GM19438 (cell line): Measurements from ENCODE around the gene IL17REL.
"Not testable (repeated sequence)": the region's sequence is repeated elsewhere in the genome, so short reads cannot be mapped to it uniquely, and the experiment has no call there.

Experiments
- ATAC-seq: cut with Tn5 transposase; IDR thresholded peaks from one replicate; pipeline ENCODE4 v1.9.1; 2021; ENCODE audit warnings: low read depth; ENCODE audit not compliant: unreplicated experiment

The IL17REL gene

DNA sequence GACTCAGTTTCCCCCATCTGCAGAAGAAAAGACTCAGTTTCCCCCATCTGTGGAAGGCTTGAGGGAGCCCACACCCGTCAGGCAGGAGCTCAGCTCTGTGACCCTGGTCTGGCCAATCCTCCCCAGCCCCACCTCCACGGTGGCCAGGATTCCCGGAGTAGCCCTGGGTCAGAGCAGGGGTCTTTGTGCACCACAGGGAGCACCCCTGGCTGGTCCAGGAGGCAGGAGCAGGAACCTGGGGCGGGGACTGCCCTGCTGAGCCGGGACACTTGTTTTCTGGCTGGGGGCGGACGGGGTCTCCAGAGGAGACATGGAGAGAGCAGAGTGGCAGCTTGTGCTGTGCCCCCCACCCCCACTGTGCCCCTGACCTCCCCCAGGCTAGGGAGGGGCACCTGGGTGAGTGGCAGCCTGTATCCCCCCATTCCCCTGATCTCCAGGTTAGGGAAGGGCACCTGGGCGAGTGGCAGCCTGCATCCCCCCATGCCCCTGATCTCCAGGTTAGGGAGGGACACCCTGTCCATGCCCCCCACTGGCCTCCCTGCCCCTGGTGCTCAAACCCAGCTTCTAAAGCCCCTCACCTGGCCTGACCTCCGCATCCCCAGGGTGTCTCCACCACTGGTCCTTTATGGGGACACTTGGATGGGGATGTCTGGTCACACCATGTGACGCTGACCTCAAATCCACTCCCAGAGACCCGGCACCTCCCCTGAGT lies 18.8 kb downstream of the IL17REL start:
- no peak for ATAC-seq

DNA sequence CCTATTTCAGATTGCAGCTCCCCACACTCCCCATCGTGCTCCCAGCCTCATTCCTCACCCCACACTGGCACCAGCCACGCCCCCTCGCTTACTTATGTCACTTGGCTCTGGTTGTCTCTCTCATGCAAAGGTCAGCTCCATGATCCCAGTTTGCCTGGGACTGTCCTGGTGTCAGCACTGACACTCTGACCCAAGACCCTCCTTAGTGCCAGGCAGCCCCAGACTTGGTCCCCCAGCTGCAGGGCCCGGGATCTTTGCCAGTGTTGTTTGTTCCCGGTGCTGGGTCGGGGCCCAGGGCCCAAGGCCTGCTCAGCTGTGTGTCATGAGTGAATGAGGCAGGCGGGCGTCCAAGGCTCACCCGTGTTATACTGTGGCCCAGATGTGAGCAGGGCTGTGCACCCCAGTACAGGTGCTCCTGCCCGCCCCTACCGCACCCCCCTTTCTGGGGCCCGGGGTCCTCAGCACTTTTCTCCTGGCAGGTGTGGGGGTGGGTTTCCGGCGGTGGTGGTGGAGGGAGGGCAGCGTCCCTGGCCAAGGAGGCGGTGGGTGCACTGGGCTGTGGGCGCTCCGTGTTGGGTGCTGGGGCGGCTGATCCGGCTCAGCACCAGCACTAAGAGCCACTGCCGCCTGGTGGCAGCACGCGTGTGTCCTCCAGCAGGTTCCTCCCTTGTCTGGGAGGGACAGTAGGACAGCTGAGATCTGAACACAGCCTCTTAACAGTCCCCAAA lies 19.5 kb downstream of the IL17REL start:
- ATAC-seq: no peak

DNA sequence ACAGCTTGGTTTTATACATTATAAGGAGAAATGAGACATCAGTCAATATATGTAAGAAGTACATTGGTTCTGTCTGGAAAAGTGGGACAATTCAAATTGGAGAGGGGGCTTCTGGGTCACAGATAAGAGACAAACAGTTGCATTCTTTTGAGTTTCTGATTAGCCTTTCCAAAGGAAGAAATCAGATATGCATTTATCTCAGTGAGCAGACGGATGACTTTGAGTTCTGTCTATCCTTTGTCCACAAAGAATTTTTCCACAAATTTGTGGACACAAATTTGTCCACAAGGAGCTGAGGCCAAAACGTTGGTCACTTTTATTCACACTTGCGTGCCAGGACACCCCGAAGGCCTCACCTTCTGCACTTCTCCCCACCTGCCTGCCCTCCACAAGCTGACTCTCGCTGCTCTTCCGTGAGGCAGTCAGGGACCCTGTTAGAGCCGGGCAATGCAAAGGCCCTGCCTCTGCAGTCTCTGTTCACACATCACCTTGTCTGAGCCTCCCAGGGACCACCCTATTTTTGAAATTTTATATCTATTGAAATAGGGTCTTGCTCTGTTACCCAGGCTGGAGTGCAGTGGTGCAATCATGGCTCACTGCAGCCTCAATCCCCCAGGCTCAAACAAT lies 20.5 kb downstream of the IL17REL start:
- no peak for ATAC-seq

DNA sequence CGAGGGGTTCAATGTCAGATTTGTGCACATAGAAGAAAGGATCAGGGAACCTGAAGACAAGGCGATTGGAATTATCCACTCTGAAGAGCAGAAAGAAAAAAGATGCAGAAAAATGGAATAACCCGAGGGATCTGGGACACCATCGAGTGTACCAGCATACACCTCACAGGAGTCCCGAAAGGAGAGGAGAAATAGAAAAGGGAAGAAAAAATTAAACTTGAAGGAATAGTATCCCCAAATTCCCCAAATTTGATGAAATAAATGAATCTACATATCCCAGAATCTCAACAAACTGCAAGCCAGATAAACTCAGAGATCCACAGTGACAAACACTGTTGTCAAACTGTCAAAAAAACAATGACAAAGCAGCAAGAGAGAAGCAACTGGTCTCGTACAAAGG lies 21.4 kb downstream of the IL17REL start:
- ATAC-seq: no peak

DNA sequence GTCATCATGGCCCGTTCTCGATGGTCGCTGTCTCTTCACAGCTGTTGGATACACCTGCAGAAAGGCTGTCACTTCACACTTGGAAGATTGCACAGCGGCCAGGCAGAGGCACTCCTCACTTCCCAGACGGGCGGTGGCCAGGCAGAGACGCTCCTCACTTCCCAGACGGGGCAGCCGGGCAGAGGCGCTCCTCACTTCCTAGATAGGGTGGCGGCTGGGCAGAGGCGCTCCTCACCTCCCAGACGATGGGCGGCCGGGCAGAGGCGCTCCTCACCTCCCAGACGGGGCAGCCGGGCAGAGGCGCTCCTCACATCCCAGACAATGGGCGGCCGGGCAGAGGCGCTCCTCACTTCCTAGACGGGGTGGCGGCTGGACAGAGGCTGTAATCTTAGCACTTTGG lies 22.7 kb downstream of the IL17REL start:
- not testable (repeated sequence) for ATAC-seq

DNA sequence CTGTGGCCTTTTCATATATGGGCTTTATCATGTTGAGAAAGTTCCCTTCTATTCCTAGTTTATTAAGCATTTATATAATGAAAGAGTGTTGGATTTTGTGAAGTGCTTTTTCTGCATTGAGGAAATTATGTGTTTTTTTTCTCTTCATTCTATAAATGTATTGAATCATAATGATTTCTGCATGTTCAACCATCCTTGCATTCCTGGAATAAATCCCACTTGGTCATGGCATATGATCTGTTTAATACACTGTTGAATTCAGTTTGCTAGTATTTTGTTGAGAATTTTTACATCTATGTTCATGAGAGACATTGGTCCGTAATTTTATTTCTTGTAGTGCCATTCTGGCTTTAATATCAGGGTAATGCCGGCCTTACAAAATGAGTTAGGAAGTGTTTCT lies 26.2 kb downstream of the IL17REL start:
- ATAC-seq: no peak

DNA sequence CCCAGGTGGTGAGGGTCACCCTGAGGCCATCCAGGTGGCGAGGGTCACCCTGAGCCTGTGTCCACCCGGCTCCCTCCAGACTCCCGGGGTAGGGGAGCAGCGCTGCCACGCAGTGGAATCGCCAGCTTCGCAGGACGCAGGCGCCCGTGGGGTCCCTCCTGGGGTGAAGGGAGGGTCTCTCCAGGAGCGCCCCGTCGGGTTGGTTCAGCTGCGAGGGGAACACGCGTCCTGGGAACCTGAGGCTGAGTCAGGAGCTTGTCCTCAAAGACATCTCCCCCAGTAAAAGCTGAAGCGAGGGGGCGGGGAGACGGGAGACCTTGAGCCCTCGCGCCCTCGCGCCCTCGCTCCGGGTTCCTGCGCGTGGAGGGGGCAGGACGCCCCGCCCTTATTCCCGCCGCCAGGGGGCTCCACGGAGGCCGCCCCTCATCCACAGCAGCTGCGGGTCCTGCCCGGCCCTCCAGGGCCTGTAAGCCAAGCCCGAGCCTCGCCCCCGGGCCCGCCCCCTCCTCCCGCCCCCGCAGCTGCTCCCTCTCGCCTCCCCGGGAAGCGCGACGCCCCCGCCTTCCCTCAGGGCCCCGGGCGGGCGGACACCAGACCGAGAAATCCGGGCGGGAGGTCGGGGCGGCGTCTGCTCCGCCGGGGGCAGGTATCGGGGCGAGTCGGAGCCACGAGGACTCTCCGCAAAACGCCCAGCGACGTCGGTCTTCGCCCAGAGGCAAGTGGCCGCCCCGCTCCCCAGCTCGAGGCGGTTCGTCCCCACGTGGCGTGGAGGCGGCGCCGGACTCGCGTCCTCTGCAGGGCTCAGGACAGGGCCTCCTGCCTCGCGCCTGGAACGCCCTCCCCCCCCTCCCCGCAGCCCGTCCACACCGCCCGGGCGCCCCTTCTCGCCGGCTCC lies 29.2 kb downstream of the IL17REL start:
- no peak for ATAC-seq

DNA sequence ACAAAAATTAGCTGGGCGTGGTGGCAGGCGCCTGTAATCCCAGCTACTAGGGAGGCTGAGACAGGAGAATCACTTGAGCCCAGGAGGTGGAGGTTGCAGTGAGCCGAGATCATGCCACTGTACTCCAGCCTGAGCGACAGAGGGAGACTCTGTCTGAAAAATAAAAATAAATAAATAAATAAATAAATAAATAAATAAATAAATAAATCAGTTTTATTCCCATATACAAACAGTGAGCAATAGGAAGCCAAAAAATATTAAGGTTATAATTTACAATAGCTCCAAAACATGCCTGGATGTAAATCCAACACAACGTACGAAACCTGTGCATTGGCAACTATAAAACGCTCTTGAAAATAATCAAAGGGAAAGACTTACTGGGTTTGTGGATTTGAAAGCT lies 30.8 kb downstream of the IL17REL start:
- ATAC-seq: not testable (repeated sequence)

DNA sequence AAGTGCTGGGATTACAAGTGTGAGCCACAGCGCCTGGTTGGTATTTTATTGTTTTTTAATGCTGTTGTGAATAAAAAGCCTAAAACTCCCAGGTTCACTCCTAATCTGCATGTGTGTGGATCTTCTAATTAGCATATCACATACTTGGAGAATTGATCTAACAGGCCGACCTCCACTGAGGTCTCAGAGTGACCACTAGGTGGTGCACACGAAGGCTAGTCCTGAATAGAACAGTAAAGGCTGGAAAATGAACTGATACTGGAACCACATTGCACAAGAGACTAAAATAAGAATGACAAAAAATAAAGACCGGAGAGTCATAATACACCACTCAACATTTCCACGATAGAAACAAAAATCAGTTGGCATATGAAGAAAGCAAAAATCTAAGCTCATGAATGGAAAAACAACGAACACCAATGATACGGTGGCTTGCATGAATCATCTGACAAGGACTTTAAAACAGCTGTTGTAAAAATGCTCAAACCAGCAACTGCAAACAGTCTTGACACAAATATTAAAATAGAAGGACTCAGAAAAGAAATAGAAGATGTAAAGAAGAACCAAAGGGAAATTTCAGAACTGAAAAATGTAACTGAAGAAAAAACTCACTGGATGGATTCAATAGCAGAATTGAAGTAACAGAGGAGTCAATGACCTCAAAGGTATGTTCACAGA lies 32.8 kb downstream of the IL17REL start:
- no peak for ATAC-seq

DNA sequence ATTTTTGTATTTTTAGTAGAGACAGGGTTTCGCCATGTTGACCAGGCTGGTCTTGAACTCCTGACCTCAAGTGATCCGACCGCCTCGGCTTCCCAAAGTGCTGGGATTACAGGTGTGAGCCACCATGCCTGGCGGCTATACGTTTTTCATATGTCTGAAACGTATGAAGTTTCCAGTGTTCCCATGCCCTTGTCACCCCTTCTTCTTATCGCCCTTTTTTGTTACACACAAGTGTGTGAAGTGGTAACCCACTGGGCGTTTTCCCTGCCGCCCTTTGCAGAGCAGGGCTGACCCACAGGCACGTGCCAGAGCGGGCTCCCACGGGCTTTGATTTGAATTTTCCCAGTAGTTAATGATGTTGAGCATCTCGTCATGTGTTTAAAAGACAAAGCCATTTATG lies 35.0 kb downstream of the IL17REL start:
- no peak for ATAC-seq

DNA sequence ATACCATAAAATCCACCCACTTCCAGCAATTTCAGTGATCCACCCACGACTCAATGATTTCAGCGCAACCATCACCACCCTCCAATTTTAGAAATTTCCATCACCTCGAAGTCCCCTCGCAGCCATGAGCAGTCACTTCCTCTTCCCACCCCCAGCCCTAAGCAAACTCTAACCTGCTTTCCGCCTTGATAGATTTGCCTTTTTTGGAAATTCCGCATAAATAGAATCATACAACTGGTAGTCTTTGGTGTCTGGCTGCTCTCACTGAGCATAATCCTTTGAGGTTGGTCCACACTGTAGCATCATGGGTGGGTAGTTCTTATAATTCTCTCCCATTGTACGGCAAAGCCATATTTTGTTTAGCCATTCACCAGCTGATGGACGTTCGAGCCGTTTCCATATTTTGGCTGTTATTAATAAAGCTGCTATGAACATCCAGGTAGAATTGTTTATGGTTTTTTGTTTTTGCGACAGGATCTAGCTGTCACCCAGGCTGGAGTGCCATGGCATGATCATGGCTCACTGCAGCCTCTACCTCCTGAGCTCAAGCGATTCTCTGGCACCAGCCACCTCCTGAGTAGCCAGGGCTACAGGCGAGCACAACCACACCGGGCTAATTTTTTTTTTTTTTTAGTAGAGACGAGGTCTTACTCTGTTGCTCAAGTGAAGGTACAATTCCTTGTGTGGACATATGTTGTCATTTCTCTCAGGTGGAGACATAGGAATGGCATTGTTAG lies 36.0 kb downstream of the IL17REL start:
- no peak for ATAC-seq

DNA sequence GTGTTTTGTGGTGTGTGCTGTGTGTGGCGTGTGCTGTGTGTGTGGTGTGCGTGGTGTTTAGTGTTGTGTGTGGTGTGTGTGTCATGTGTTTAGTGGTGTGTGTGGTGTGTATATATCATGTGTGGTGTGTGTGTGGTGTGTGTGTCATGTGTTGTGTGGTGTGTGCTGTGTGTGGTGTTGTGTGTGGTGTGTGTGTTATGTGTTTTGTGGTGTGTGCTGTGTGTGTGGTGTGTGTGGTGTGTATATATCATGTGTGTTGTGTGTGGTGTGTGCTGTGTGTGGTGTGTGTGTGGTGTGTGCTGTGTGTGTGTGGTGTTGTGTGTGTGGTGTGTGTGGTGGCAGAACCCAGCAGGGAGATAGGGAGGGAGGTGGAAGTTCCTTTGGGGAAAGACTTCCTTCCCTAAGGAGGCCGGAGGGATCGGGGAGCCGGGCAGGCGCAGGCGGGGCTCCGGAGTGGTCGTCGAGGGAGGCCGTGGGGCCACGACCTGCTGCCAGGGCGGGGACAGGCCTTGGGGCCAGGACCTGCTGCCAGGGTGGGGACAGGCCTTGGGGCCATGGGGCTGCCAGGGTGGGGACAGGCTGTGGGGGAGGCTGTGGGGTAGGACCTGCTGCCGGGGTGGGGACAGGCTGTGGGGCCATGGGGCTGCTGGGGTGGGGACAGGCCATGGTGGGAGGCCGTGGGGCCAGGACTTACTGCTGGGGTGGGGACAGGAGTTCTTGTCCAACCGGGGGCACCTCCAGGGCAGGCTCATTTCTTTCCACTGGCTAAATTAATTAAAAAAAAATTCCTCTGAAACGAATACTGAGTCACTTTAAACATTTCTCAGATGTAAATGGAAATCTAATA lies 36.8 kb downstream of the IL17REL start:
- no peak for ATAC-seq

DNA sequence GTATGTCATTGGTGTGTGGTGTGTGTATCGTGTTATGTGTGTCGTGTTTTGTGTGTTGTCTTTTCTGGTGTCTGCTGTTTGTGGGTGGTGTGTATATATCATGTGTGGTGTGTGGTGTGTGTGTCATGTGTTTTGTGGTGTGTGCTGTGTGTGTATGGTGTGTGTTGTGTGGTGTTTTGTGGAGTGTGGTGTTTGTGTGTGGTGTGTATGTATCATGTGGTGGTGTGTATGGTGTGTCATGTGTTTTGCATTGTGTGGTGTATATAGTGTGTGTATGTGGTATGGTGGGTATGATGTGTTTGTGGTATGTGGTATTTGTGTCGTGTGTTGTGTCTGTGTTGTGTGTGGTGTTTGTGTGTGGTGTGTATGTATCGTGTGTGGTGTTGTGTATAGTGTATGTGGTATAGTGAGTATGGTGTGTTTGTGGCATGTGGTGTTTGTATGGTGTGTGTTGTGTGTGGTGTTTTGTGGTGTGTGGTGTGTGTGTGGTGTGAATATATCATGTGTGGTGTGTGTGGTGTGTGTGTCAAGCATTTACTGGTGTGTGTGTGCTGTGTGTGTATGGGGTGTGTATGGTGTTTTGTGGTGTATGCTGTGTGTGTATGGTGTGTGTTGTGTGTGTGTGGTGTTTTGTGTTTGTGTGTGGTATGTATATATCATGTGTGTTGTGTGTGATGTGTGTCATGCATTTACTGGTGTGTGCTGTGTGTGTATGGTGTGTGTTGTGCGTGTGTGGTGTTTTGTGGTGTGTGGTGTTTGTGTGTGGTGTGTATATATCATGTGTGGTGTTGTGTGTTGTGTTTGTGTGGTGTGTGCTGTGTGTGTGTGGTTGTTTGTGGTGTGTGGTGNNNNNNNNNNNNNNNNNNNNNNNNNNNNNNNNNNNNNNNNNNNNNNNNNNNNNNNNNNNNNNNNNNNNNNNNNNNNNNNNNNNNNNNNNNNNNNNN lies 39.3 kb downstream of the IL17REL start:
- no peak for ATAC-seq

DNA sequence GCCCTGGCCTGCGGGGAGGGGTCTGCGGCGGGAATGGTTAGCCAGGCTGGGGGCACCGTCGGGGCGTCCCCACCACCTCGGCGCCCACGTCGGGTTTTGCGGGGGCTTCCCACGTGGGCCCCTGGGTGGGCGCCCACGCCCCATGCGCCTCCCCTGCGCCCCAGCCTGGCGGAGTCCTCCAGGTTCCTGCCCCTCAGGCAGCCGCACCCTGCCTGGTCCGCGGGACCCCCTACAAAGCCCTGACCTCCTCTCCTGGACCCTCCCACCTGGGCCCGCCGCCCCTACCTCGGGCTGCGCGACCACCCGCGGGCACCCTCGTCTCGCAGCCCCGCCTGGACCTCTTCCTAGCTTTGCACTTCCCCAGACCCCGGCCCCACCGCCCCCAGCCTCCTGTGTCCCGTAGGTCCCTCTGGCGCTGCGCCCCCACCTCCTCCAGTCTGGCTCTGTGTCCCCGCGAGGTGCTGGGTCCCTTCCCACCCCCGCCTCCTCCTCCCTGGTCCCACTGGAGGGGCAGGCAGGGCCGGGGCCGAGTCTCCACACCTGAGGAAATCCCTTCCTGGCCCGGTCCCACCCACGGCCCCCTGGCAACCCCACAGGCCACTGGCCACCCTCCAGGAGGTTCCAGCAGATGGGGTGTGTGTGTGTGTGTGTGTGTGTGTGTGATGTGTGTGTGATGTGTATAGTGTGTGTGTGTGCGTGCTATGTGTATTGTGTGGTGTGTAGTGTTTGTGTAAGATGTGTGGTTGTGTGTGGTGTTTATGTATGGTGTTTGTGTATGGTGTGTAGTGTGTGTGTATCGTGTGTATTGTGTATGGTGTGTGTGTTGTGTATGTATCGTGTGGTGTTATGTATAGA lies 40.2 kb downstream of the IL17REL start:
- ATAC-seq: no peak

DNA sequence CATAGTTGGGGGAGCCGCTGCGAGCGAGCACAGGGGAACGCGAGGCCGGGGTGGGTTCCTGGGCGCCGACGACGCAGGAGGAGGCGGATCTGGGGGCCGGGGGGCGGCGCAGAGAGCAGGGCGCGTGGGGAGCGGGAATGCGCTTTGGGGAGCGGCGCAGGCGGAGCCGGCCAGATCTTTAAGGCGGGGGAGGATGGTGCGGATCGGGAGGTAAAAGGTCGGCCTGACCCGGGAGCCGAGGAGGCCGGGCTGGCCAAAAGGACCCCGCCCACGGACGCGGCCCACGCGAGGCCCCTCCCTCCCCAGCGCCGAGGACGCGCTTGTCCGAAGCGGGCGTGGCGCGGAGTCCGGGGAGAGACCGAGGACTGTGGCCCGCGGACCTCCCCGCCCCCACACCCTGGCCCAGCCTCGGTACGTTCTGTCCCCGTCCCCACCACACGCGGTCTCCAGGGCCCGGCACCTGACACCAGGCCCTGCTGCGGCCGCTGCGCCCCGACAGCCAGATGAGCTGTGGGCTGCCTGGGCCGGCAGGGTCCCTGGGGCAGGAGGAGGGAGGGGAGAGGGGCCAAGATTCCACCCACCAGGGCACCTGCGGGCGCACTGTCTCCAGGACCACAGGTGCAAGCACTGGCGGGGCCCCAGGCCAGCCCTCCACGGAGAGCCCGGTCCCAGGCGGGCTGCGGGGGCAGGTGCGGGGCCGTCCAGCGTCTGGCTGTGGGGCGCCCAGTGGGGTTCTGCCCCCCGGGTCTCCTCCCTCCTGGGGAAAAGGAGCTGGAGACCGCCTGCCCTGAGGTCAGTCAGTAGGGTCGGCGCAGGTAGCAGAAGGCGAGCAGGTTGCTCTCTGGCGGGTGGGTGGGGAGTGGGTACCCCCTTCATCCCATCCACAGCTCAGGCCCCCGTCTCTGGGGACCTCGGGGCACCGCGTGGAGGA lies 41.1 kb downstream of the IL17REL start:
- peak; percentile 15 for ATAC-seq
